Measurements from ENCODE around the gene GPA33. TPM values are rescaled to one million over a fixed set of nuclear protein-coding genes. Genes with fewer than 3 reads are reported as not detected.

The GPA33 gene
- total RNA-seq, 2 donors from 2014 or later: not detected

- intact Hi-C loops (cut with DNase I): no loop called here
- Histone ChIP-seq H3K9me3 (no peaks in the 10 kb centered on the region), H3K4me1 (replicated peaks) (no peaks in the 10 kb centered on the region), H3K4me3 (no peak overlapping the region), H3K27me3 (replicated peaks; ENCODE audit: insufficient read depth) (no peaks in the 10 kb centered on the region), H3K36me3 (no peaks in the 10 kb centered on the region), H3K27ac (peak overlapping the region in 1 of 2 donors; percentile 6)
- 90% methylated on average over 2 of the region's 2 CpGs for WGBS
- no peak for DNase-seq (ENCODE audit: low spot score)
- TF ChIP-seq, protein P1, sequence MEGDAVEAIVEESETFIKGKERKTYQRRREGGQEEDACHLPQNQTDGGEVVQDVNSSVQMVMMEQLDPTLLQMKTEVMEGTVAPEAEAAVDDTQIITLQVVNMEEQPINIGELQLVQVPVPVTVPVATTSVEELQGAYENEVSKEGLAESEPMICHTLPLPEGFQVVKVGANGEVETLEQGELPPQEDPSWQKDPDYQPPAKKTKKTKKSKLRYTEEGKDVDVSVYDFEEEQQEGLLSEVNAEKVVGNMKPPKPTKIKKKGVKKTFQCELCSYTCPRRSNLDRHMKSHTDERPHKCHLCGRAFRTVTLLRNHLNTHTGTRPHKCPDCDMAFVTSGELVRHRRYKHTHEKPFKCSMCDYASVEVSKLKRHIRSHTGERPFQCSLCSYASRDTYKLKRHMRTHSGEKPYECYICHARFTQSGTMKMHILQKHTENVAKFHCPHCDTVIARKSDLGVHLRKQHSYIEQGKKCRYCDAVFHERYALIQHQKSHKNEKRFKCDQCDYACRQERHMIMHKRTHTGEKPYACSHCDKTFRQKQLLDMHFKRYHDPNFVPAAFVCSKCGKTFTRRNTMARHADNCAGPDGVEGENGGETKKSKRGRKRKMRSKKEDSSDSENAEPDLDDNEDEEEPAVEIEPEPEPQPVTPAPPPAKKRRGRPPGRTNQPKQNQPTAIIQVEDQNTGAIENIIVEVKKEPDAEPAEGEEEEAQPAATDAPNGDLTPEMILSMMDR (IDR thresholded peaks at IDR 0.05): no peak
- TF ChIP-seq POLR2AphosphoS5 (IDR thresholded peaks at IDR 0.05): no peak
- no peak for TF ChIP-seq POLR2A (IDR thresholded peaks at IDR 0.05)
Observed at GRCh38 chr1:167136806-167137205, 46.6 kb upstream of the GPA33 start.

DNA sequence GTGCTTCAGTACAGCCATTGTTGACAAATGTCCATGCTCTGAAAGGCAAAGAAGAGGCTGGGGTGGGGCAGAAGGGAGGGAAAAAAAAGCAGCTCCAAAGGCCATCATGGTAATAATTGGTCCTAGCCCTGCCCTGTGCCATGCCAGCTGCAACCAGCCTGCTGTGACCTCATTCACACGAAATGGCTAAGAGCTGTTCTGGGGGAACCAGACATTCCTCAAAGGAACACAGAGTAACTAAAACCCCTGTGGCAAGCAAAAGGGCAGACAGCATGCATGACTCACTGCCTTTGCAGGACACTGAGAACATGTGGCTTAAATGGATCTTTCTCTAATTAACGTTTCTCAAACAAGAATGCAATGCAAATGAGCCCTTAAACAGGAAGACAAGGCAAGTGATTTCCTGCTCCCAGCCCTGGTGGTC, 46.0 kb upstream of the GPA33 start:
- Histone ChIP-seq H3K36me3 (no peaks in the 10 kb centered on the region), H3K27me3 (replicated peaks; ENCODE audit: insufficient read depth) (no peaks in the 10 kb centered on the region), H3K27ac (peak overlapping the region in 1 of 2 donors; percentile 6), H3K4me3 (no peak overlapping the region), H3K4me1 (replicated peaks) (no peaks in the 10 kb centered on the region), H3K9me3 (no peaks in the 10 kb centered on the region)
- intact Hi-C loops (cut with DNase I): no loop called here
- no peak for DNase-seq (ENCODE audit: low spot score)
- WGBS: 34% methylated on average over 2 of the region's 2 CpGs
- TF ChIP-seq POLR2AphosphoS5 (IDR thresholded peaks at IDR 0.05): peak; percentile 63
- no peak for TF ChIP-seq POLR2A (IDR thresholded peaks at IDR 0.05)

DNA sequence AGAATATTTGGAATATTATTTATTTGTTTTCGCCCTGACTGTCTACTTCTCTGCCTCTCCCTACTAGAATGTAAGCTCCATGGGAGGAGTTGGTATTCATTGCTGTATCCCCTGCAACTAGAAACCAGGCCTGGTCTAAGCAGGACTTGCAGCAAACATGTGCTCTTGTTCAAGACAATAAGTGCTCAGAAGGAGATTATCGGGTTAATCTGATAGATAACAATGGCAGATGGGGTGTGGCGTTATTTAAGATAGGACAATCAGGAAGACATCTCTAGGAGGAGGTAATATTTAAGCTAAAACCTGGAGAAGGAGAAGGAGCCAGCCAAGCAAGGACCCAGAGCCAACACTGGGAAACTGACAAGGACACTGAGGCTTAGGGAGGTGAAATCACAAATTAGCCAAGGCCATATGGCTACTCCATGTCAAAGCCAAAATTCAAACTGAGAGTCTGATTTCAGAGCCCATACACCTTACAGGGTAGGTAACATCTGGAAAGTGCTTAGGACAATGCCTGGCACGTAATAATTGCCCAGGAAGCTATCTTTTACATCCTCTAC, 45.2 kb upstream of the GPA33 start:
- Histone ChIP-seq H3K36me3 (no peaks in the 10 kb centered on the region), H3K9me3 (no peaks in the 10 kb centered on the region), H3K27ac (no peak overlapping the region), H3K27me3 (replicated peaks; ENCODE audit: insufficient read depth) (no peaks in the 10 kb centered on the region), H3K4me1 (replicated peaks) (no peaks in the 10 kb centered on the region), H3K4me3 (no peak overlapping the region)
- 84% methylated on average over 4 of the region's 4 CpGs for WGBS
- TF ChIP-seq POLR2AphosphoS5 (IDR thresholded peaks at IDR 0.05): no peak
- TF ChIP-seq POLR2A (IDR thresholded peaks at IDR 0.05): no peak
- TF ChIP-seq, protein P1 (IDR thresholded peaks at IDR 0.05): no peak
- no peak for DNase-seq (ENCODE audit: low spot score)
- intact Hi-C loops (cut with DNase I): no loop called here

DNA sequence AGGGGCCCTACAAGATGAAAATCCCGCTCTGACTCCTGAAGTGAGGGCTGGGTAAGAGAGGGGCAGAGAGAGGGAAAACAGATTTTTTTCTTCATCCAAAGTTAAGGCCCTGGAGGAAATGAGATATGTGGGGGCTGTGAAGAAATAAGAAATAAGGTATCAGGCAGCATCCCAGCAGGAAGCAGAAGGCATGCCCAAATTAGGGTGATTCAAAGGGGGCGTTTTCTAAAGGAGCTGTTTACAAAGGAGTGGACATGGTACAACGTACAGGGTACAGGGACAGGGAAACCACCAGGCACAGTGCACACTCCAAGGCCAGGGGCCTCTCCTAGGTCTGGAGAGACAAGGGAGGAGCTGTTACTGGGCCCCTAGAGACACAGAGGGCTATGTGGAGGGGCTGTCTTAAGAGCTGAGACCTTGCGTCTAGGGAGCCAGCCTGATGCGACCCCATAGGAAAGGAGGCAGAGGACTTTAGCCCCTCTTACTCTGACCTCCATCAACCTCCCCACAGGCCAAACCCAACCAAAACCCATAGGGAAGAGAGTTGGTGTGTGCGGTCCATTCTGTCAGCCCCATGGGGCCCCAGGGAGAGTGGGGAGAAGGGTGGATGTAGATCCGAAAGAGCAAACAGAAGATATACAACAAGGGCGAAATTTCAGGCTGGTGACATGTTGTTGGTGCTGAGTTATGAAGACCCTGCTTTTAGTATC, 42.3 kb upstream of the GPA33 start:
- no peak for DNase-seq (ENCODE audit: low spot score)
- intact Hi-C loops (cut with DNase I): no loop called here

DNA sequence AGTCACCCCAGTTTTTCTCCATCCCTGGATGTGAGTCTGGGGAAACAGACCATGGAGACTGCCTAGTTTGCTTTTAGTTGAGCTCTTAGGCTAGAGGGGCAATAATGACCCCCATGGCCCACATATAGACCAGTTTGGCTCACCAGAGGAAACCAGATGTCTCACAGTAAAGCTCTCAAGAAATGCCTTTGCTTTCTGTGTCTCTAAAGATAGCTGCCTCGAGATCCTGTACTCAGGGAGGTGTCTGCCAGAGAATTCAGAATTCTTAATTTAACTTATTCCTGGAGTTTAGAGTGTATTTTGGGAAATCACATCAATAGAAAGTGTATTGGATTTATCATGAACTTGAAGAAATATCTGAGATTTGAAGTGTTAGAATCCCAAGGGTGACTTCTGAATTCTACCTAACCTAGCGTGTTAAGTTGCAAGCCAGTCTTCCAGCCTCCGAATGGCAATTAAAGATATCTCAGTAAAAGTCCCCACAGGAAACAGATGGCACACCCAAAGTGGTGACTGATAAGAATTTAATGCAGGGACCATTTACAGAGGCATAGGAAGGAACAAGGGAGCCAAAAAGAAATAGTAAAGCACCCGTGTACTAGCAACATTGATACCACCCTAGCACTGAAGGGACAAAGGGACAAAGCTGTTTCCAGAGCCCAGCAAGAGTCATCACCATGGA, 40.8 kb upstream of the GPA33 start:
- no peak for DNase-seq (ENCODE audit: low spot score)
- no peaks in the 10 kb centered on the region for H3K36me3 ChIP-seq
- 84% methylated on average over 4 of the region's 4 CpGs for WGBS
- intact Hi-C loops (cut with DNase I): no loop called here
- no peaks in the 10 kb centered on the region for H3K9me3 ChIP-seq
- H3K4me1 ChIP-seq (replicated peaks): no peaks in the 10 kb centered on the region
- no peaks in the 10 kb centered on the region for H3K27me3 ChIP-seq (replicated peaks; ENCODE audit: insufficient read depth)
- no peak overlapping the region for H3K4me3 ChIP-seq
- TF ChIP-seq POLR2A (IDR thresholded peaks at IDR 0.05): no peak
- TF ChIP-seq POLR2AphosphoS5 (IDR thresholded peaks at IDR 0.05): no peak
- TF ChIP-seq, protein P1 (IDR thresholded peaks at IDR 0.05): no peak
- no peak overlapping the region for H3K27ac ChIP-seq

More for the DNA sequence above, 42.3 kb upstream of the GPA33 start:
- no peak overlapping the region for H3K4me3 ChIP-seq
- H3K27me3 ChIP-seq (replicated peaks; ENCODE audit: insufficient read depth): no peaks in the 10 kb centered on the region
- no peaks in the 10 kb centered on the region for H3K36me3 ChIP-seq
- TF ChIP-seq, protein P1 (IDR thresholded peaks at IDR 0.05): no peak
- TF ChIP-seq POLR2AphosphoS5 (IDR thresholded peaks at IDR 0.05) (no peak), POLR2A (IDR thresholded peaks at IDR 0.05) (no peak)
- H3K27ac ChIP-seq: no peak overlapping the region
- WGBS: 88% methylated on average over 8 of the region's 8 CpGs
- no peaks in the 10 kb centered on the region for H3K9me3 ChIP-seq
- H3K4me1 ChIP-seq (replicated peaks): no peaks in the 10 kb centered on the region
